ENCODE data around the gene MYL7. TPM values are rescaled to one million over a fixed set of nuclear protein-coding genes. Genes with fewer than 3 reads are reported as not detected.

The MYL7 gene
- total RNA-seq, 1 experiment from 2014 or later = 5.7 TPM

DNA sequence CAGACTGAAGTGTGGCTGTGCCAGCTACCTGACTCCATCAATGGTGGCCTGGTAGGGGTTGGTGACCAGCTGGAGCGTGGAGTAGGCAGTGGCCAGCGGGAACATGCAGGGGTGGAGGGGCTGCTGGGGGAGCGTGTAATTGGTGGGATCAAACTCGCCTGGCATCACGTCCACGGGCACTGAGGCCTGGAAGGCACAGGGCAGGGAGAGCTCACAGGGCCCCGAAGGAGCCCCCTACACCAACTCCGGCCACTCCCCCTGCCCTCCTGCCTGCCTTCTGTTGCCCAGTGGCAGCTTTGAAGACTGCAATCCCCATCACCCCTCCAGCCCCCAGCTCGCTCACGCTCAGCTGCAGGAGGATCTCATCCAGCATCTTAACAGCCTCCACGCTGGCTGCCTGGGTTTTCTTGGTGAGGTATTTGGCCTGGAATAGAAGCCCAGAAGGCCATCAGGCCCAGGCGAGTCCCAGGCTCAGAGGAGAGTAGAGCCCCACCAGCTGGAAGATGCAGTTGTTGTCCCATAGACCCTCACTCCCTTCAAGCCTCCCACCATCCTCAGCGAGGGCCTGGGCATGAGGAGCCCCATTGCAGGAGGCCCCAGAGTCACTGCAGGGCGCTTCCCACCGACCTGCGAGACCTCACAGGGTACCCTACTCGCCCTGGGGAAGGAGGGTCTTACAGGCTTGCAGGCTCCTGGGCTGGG is 24.9 kb downstream of the MYL7 start:
- Histone ChIP-seq H2BK20ac (ENCODE audit: low read depth, low read length, poor library complexity, severe bottlenecking) (no peak overlapping the region), H2BK15ac (ENCODE audit: low read depth, low read length) (no peak overlapping the region), H3T11ph (ENCODE audit: low read length) (no peak overlapping the region), H3K79me2 (ENCODE audit: insufficient read depth, low read length) (no peaks in the 10 kb centered on the region), H3K9ac (ENCODE audit: extremely low read depth, insufficient read length, low read length) (no peak overlapping the region), H3K27me3 (ENCODE audit: insufficient read depth, low read length) (no peaks in the 10 kb centered on the region), H4K5ac (ENCODE audit: insufficient read length, low read depth, low read length) (no peak overlapping the region), H2AK5ac (ENCODE audit: insufficient read length, low read length) (no peak overlapping the region), H4K91ac (ENCODE audit: insufficient read length, low read depth, low read length) (no peak overlapping the region), H3K23ac (ENCODE audit: insufficient read length, low read depth, low read length) (no peak overlapping the region), H3K9me3 (ENCODE audit: control insufficient read depth, low read depth, low read length) (no peaks in the 10 kb centered on the region), H2BK5ac (ENCODE audit: insufficient read length, low read length) (no peak overlapping the region), H4K20me1 (ENCODE audit: control insufficient read depth, insufficient read depth, insufficient read length) (no peaks in the 10 kb centered on the region), H3K56ac (ENCODE audit: insufficient read length, low read depth, low read length) (no peak overlapping the region), H2BK120ac (ENCODE audit: low read depth, low read length, poor library complexity, severe bottlenecking) (no peak overlapping the region), H3K14ac (ENCODE audit: insufficient read depth, low read length) (no peak overlapping the region), H3K27ac (ENCODE audit: insufficient read length, low read depth, low read length) (no peak overlapping the region), H3K4me1 (ENCODE audit: insufficient read depth, low read length) (no peaks in the 10 kb centered on the region), H4K8ac (replicated peaks; ENCODE audit: insufficient read length, low read depth, low read length) (no peak overlapping the region), H3K23me2 (ENCODE audit: insufficient read length, low read depth, low read length, poor library complexity, severe bottlenecking) (no peaks in the 10 kb centered on the region), H3K4ac (ENCODE audit: low read depth, low read length) (no peak overlapping the region), H3K4me2 (ENCODE audit: insufficient read depth, insufficient read length, low read length) (no peak overlapping the region), H2AFZ (ENCODE audit: low read length) (no peak overlapping the region), H2BK12ac (ENCODE audit: insufficient read length, low read depth, low read length) (no peak overlapping the region), H3K79me1 (ENCODE audit: insufficient read depth, low read depth, low read length, poor library complexity, severe bottlenecking) (no peaks in the 10 kb centered on the region), H3K18ac (ENCODE audit: insufficient read length, low read depth, low read length) (no peak overlapping the region)
- no peak overlapping the region for H3K4me3 Mint-ChIP-seq
- H3K27ac Mint-ChIP-seq = no peak overlapping the region
- no peaks in the 10 kb centered on the region for H3K9me3 Mint-ChIP-seq
- H3K4me1 Mint-ChIP-seq = 0 out of 4 replicates have a peak, but pooled peaks cover 0 to 4% of the 10 kb centered on the region in 2 experiments
- TF ChIP-seq, protein P1, sequence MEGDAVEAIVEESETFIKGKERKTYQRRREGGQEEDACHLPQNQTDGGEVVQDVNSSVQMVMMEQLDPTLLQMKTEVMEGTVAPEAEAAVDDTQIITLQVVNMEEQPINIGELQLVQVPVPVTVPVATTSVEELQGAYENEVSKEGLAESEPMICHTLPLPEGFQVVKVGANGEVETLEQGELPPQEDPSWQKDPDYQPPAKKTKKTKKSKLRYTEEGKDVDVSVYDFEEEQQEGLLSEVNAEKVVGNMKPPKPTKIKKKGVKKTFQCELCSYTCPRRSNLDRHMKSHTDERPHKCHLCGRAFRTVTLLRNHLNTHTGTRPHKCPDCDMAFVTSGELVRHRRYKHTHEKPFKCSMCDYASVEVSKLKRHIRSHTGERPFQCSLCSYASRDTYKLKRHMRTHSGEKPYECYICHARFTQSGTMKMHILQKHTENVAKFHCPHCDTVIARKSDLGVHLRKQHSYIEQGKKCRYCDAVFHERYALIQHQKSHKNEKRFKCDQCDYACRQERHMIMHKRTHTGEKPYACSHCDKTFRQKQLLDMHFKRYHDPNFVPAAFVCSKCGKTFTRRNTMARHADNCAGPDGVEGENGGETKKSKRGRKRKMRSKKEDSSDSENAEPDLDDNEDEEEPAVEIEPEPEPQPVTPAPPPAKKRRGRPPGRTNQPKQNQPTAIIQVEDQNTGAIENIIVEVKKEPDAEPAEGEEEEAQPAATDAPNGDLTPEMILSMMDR (conservative IDR thresholded peaks at IDR 0.05) = no peak
- H3K27me3 Mint-ChIP-seq (ENCODE audit: low read depth) = no peaks in the 10 kb centered on the region; the same call in 1 of the 2 replicates
- no peak for DNase-seq
- no CpG with 5 or more reads among the region's 17 CpGs for WGBS (ENCODE audit: extremely low coverage, insufficient read length, low lambda C conversion rate)
- peaks cover 43 to 83% (median 79%) of the 10 kb centered on the region in 3 experiments for H3K36me3 Mint-ChIP-seq (ENCODE audit: insufficient read depth in 1 of 3, low read depth in 3 of 3)

Measured in H9 (cell line).